Astrocyte of the cerebellum (primary cell): ENCODE data around the gene CSTF1.

ENCODE experiments used
- DNase-seq: peaks from one replicate; pipeline ENCODE4 v3.0.0-alpha.2; 2011; ENCODE audit warnings: low read depth
- H3K4me3 ChIP-seq: 2 replicates; pipeline ENCODE4 v1.5.1; 2011; ENCODE audit warnings: mild to moderate bottlenecking, low read depth, low read length, moderate library complexity
- CTCF ChIP-seq: IDR thresholded peaks from 2 replicates; pipeline ENCODE4 v1.5.1; 2012; ENCODE audit warnings: low read length, low read depth, moderate library complexity, mild to moderate bottlenecking; ENCODE audit errors: missing control alignments
- in situ Hi-C: cut with HindIII; loops from 2 replicates; pipeline ENCODE4 v1.10.0; 2017; ENCODE audit warnings: low sequenced_read_pairs

Gene CSTF1

DNA sequence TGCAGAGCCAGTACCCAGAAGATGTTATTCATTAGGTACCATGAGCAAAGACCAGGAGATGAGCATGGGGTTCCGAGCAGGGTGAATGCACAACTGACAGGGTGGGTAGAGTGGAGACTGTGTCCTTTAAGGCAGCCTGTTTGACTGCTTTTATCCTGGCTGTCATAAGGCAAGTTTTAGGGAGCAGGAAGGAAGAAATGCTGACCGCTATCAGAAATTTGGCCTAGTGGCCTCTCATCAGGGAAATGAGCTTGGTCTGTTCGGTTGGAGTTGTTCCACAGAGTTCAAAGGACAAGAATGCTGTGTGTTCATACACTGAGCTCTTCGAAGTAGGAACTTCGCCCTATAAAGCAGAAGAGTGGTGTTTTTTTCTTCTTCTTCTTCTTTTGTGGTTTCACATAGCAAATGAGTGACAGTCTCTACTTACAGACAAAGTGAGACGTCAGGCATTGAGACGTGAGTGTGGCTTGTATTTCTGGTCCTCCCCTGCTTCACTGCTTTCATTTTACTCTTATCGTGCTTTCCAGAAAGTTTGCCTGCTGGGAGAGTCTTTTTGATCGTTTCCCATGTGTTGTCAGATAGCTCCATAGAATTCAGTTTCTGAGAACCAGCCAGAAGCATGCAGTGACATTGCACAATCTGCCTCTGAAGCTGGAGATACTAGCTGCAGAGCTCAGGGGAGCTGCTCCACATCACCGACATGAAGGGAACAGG lies 19.5 kb downstream of the CSTF1 start, which contains the start of gene CASS4:
Gene CASS4, plus strand, starts transcription at position 502 of the 714 bp plus-strand sequence. Its CDS starts 199 bp downstream, at position 701.
- in situ Hi-C loops, result no loop called here
- H3K4me3 ChIP-seq, result no peak within 1 kb of the TSS
- peak; percentile 59 for DNase-seq
- no peak for TF ChIP-seq CTCF

DNA sequence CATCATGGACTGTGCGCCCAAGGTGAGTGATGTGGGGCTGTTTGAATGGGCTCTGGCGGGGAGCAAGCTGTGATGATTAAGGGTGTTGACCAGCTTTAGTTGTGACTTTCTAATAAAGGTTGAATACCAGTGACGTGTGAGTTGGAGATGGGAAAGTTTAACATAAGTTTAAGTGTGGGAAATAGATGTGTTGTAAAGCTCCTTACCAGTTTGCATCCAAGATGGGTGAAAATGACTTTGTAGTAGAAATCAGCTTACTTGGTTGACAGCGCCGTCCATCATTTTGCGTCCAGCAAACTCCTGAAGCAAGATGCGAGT lies 20.0 kb downstream of the CSTF1 start:
- no peak overlapping the region for H3K4me3 ChIP-seq
- DNase-seq, result no peak
- TF ChIP-seq CTCF, result no peak
- in situ Hi-C loops, result no loop called here

GRCh38 chr20:56412949-56413348 lies 20.5 kb downstream of the CSTF1 start:
- DNase-seq, result no peak
- H3K4me3 ChIP-seq, result no peak overlapping the region
- in situ Hi-C loops, result no loop called here
- TF ChIP-seq CTCF, result no peak

DNA sequence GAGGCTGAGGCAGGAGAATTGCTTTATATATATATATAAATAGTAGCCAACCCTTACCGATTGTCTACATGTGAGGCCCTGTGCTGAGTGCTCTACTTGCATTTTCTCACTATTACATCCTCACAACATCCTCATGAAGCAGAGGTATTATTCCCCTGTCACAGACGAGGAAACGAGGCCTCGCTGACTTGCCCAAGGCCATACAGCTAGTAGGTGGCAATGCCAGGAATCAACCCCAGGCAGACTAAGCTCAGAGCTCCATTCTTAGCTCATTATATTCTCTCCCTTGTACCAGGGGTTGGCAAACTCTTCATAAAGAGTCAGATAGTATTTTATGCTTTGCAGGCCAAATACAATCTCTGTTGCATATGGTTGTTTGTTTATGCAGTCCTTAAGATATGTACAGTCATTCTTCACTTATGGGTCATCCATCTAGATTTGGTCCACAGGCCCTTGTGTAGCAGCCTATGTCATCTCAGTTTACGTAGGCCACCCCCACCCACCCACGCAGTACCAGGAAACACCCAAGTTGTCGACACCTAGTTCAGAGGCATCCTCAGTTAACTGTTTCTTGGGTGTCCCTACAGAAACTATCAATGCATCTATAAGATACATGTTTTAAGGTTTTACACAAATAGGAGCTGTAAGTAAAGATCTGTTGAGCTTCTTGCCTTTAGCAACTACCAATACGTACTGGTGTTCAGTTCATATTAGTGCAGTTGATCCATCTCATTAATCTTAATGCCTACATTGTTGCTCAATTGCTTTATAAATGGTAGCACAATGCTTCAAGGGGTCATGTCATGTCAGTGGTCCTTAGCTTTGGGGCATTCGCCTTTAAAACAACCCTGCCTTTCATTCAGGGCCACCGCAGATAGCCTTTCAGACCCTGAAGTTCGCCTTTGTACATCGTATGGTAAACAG lies 22.7 kb downstream of the CSTF1 start:
- no peak overlapping the region for H3K4me3 ChIP-seq
- no peak for TF ChIP-seq CTCF
- in situ Hi-C loops, result no loop called here
- no peak for DNase-seq

GRCh38 chr20:56417402-56417801 lies 25.0 kb downstream of the CSTF1 start:
- DNase-seq, result no peak
- no peak for TF ChIP-seq CTCF
- in situ Hi-C loops, result no loop called here
- H3K4me3 ChIP-seq, result no peak overlapping the region

GRCh38 chr20:56417911-56418310 lies 25.5 kb downstream of the CSTF1 start:
- TF ChIP-seq CTCF, result no peak
- no peak overlapping the region for H3K4me3 ChIP-seq
- in situ Hi-C loops, result no loop called here
- no peak for DNase-seq
